Suppressor macrophage treated with lipopolysaccharide for 1 hour (primary cell): ENCODE data around the gene MRPL32.
A peak's percentile ranks its signal among the peaks of the same experiment; 100 is the strongest.

Experiments used
- DNase-seq, 3 donors: peaks; one replicate each; pipeline ENCODE4 v3.0.0-alpha.2; 2020 to 2022

MRPL32 gene

GRCh38 chr7:42928754-42929153 is 3.4 kb upstream of the MRPL32 start:
- DNase-seq, result no peak

GRCh38 chr7:42929449-42929848 is 2.7 kb upstream of the MRPL32 start:
- no peak for DNase-seq

- peak in 1 of 3 donors; percentile 22 for DNase-seq
Measured at GRCh38 chr7:42930889-42931288, 1.3 kb upstream of the MRPL32 start.

- DNase-seq, result peak; percentile 47 to 77 (median 70)
Measured at GRCh38 chr7:42931447-42931833, 736 bp upstream of the MRPL32 start.

DNA sequence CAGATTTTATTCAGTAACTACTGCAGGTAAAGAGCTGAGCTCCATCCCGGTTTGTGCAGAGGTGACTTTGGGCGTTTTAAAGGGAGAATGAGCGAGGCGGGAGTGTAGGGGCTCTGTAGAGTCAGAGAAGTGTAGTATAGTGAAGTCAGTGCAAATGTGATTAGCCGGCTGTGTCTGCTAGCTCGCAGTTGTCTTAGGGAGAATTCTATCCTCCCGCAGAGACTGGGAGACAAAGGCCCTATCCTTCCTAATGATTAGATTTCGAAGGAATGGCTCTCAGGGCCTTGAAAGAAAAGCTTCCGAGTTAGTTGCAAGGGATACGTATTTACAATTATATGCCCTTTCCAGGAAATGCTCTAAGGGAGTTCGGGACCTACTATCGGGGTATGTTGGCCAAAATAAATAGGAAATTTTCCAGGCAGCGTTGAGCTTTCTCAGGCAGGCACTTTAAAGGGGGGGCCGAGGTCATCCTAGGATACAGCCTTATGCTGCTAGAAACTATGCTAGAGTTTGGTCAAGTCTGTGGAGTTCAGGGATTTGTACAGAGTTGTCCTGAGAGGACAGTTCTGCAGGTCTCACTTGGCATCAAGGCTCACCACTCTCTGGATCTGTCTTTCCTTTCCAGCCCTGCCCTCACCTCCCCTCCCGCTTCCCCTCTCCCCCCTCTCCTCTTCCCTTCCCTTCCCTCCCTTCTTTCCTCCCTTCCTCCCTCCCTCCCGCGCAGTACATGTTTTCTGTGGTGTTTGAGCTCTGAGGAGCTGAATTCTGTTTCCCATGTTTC is 825 bp downstream of the MRPL32 start:
- DNase-seq, result peak in 2 of 3 donors; percentile 26

DNA sequence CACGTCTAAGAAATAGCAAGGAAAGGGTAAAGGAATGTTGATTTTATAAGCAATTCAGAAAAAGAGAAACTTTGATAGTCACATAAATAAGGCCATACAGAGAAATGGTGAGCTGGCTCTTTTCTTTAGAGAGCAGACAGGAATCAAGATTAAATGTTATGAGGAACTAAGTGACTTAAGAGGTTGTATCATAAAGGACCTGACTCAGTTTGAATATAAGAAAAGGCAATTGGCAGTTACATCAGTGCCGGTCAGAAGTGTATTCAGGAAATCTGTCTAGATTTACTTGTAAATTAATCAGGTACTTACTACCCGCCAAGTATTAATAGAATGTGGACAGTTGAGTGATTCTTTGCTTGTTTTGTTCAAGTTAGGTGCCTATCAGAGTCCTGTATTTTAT is 2.1 kb downstream of the MRPL32 start:
- DNase-seq, result peak; percentile 13 to 58 (median 42)

GRCh38 chr7:42935861-42936260 is 3.7 kb downstream of the MRPL32 start:
- no peak for DNase-seq

- DNase-seq, result no peak
Measured at GRCh38 chr7:42939457-42940240, 7.5 kb downstream of the MRPL32 start.

DNA sequence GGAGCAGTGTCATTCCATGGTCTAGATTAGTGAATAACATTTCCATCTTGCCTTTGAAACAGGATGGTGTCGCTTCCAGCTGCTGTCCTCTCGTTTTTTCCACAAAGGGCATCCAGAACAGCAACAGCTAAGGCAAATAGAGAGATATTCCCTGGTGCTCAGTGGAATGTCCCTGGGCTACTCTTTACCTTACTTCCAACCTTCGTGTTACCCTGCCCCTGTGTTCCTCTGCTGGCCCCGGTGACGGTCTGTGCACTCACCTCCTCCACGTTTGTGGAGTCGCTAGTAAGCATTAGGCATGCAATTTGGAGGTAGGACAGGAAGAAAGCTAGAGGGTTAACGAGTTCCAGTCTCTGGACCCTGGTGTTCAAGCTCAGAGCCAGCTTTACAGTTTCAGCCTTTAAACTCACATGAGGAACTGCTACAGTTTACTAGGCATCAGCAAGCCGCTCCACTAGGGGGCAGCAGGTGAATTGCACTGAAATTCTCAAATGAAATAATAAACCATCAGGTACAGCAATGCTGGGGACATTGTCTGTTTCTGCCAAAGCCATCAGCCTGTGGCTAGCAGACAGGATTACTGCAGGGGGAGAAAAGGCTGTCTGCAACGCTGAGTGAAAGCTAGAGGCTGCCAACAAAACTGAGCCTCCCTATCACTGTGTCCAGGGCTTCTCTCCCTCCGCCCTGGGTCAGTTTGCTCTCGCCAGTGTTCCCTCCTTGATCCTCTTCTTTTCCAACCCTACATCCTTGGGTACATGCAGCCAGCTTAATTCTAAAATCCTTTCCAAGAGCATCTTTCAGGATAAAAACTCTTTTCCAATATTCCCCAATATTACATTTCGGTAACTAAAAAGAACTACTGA is 9.0 kb downstream of the MRPL32 start:
- peak; percentile 81 to 90 (median 86) for DNase-seq

- DNase-seq, result peak; percentile 44 to 81 (median 78)
Measured at GRCh38 chr7:42945821-42946626, 13.8 kb downstream of the MRPL32 start.

GRCh38 chr7:42946627-42946950 is 14.4 kb downstream of the MRPL32 start:
- peak; percentile 52 to 66 (median 58) for DNase-seq

- no peak for DNase-seq
Measured at GRCh38 chr7:42947521-42947920, 15.3 kb downstream of the MRPL32 start.

DNA sequence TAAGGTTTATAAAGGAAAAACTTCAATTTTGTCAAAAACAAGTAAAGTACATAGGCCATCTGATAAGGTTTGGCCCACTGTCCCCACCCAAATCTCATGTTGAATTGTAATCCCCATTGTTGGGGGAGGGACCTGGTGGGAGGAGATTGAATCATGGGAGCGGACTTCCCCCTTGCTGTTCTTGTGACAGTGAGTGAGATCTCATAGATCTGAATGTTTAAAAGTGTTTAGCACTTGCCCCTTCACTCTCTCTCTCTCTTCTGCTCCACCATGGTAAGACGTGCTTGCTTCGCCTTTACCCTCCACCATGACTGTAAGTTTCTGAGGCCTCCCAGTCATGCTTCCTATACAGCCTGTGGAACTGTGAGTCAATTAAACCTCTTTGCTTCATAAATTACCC is 18.2 kb downstream of the MRPL32 start:
- peak in 1 of 3 donors; percentile 20 for DNase-seq

- DNase-seq, result no peak
Measured at GRCh38 chr7:42952328-42952727, 20.2 kb downstream of the MRPL32 start.

- DNase-seq, result peak; percentile 65 to 69 (median 67)
Measured at GRCh38 chr7:42953994-42954393, 21.8 kb downstream of the MRPL32 start.

DNA sequence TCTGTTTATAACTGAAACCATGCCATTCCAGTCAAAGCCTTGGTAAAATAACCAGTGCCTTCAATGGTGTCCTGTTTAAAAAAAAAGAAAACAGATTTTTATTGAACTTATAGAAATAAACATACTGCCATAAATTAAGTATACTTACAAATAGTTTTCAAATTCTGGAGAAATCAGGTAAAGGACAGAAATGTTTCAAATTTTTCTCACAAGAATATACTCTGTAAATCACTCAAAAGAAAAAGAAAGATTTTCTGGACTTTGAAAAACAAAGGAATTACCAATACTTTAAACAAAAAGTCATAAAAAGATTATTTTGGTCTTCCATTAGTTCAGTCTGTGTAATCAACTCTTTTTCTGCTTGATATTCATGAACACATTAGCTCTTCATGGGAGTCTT is 23.9 kb downstream of the MRPL32 start:
- DNase-seq, result no peak

DNA sequence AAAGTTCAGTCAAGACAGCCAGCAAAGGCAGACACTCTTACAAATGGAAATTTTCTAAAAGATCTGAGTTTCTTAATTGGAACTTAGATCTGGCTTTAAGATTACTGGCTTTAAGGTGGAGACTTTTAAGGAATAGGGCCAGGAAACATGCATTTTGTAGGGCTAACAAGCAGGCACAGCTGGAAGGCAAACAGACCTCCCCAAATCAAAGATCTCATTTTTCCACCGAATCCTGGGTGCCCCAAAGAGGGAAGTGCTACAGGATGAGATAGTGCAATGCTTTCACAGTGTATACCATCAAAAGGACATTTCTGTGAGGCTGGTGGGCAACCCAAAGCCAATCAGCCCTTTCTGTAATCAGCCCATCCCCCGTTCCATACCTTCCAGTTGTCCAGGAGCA is 27.4 kb downstream of the MRPL32 start:
- no peak for DNase-seq

DNA sequence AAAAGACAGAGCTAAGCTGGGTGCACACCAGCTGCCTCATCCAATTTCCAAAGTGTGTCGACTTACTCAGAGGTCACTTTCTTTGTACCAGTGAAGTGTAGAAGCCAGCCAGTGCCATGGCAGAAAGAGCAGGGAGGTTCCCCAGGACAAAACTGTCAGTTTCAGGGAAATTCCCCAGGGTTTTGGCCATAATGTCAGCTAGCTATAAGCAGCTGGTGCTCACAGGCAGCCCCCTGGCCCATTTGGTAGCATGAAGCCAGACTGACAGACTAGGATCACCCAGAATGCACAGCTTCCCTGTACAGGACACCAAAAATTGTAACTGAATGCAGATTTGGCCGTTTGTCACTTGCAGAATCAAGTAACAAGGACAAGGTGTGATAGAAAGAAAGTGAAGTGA is 28.6 kb downstream of the MRPL32 start:
- DNase-seq, result peak; percentile 26 to 48 (median 39)

- DNase-seq, result peak; percentile 30 to 48 (median 32)
Measured at GRCh38 chr7:42961170-42961569, 29.0 kb downstream of the MRPL32 start.

DNA sequence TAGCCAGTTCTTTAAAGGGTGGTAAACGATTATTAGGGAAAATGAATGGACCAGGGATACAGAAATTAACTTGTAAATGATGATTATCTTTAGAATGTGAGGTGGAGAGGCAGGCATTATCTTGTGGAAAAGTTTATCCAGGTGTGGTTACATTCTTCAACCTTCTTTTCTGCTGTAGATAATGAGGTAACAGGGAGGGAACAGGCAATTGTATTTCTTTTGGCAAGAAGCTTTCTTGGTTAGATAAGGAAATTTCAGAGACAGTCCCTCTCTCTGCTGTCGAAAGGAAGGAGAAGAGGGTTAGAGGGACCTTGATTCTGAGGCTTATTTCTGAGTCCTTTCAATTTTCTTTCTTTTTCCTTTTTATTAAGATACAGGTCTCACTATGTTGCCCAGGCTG is 32.1 kb downstream of the MRPL32 start:
- peak in 1 of 3 donors; percentile 6 for DNase-seq

GRCh38 chr7:42964849-42965805 is 33.0 kb downstream of the MRPL32 start:
- DNase-seq, result peak; percentile 24 to 26 (median 26)
